Natural killer cell (primary cell): ENCODE data around the gene IL6ST. TPM values are rescaled to one million over a fixed set of nuclear protein-coding genes. Genes with fewer than 3 reads are reported as not detected.

Source experiments
- ATAC-seq, 3 donors: fragments of 150-1000 bp in 2 of 3; fragments of 200-7000 bp in 1 of 3; cut with Tn5 transposase; 1 replicate in 1 of 3; 2 replicates in 2 of 3; pipeline ENCODE4 v1.10.0; 2021; ENCODE audit warnings: mild to moderate bottlenecking in 2 of 3, moderate library complexity in 2 of 3
- DNase-seq, 2 donors: peaks; one replicate each; pipeline versions ENCODE4 v3.0.0 to v3.0.0-alpha.2; 2013 to 2021; ENCODE audit warnings: mixed read lengths in 1 of 2
- H3K27ac ChIP-seq: one replicate; pipeline ENCODE4 v1.5.1; 2013; ENCODE audit warnings: mild to moderate bottlenecking, low read length
- H3K27me3 ChIP-seq: one replicate; pipeline ENCODE4 v1.6.1; 2013; ENCODE audit warnings: low read length; ENCODE audit not compliant: control insufficient read depth, insufficient read depth
- H3K36me3 ChIP-seq: one replicate; pipeline ENCODE4 v1.6.1; 2013; ENCODE audit warnings: low read length; ENCODE audit not compliant: control insufficient read depth, insufficient read depth
- H3K4me1 ChIP-seq: one replicate; pipeline ENCODE4 v1.6.1; 2013; ENCODE audit warnings: low read length; ENCODE audit not compliant: control insufficient read depth, insufficient read depth
- H3K4me3 ChIP-seq: one replicate; pipeline ENCODE4 v1.5.1; 2013; ENCODE audit warnings: low read length
- H3K9me3 ChIP-seq: one replicate; pipeline ENCODE4 v1.6.1; 2013; ENCODE audit warnings: low read length; ENCODE audit not compliant: control insufficient read depth, insufficient read depth
- H3K27ac Mint-ChIP-seq, 2 donors: one replicate each; pipeline ENCODE4 v1.8.0; 2022; ENCODE audit warnings: mild to moderate bottlenecking in 2 of 2, mixed read lengths in 2 of 2, moderate library complexity in 1 of 2
- H3K27me3 Mint-ChIP-seq, 2 donors: one replicate each; pipeline ENCODE4 v1.8.0; 2022; ENCODE audit warnings: low read depth in 2 of 2, mixed read lengths in 2 of 2
- H3K36me3 Mint-ChIP-seq: one replicate; pipeline ENCODE4 v1.8.0; 2022; ENCODE audit warnings: mixed read lengths
- H3K4me1 Mint-ChIP-seq, 2 donors: one replicate each; pipeline ENCODE4 v1.8.0; 2022; ENCODE audit warnings: mixed read lengths in 2 of 2
- H3K4me3 Mint-ChIP-seq: one replicate; pipeline ENCODE4 v1.8.0; 2022; ENCODE audit warnings: mild to moderate bottlenecking, moderate library complexity, mixed read lengths
- H3K9me3 Mint-ChIP-seq, 2 donors: one replicate each; pipeline ENCODE4 v1.8.0; 2022; ENCODE audit warnings: mixed read lengths in 2 of 2
- CTCF ChIP-seq: fragments of 200-600 bp; IDR thresholded peaks from one replicate; pipeline ENCODE4 v1.8.0; 2022; ENCODE audit warnings: antibody characterized with exemption
- WGBS: methylation state at CpG from one replicate; pipeline ENCODE4 v1.1.7; 2013; ENCODE audit warnings: missing lambda C conversion rate; ENCODE audit not compliant: insufficient coverage; 5-methylcytosine and 5-hydroxymethylcytosine counted together
- intact Hi-C: fragments of 100-400 bp; cut with micrococcal nuclease; formaldehyde crosslinking; loops from one replicate; pipeline ENCODE4 v1.14.2; 2022
- total RNA-seq, 4 donors: library from RNA; stranded (reverse); fragments of 120-200 nt in 1 of 4; gene quantifications; one replicate each; pipeline versions ENCODE4 v1.2.3 to v1.2.4, GENCODE V29; 2013 to 2022

The IL6ST gene
- total RNA-seq, 3 donors from 2014 or later (not counting 1 experiment from before 2014, with no cell fraction given) = 48.5 to 73.0 (median 53.8) TPM

GRCh38 chr5:55897206-55897894, 97.4 kb downstream of the IL6ST start:
- H3K4me1 ChIP-seq = peaks cover 11% of the 10 kb centered on the region
- H3K9me3 ChIP-seq = no peaks in the 10 kb centered on the region
- DNase-seq (no peak), ATAC-seq (no peak)
- Mint-ChIP-seq H3K36me3 (no peaks in the 10 kb centered on the region), H3K27ac (peak overlapping the region in 1 of 2 donors; percentile 29), H3K4me1 (peaks cover 10 to 11% of the 10 kb centered on the region in 2 donors), H3K9me3 (no peaks in the 10 kb centered on the region), H3K4me3 (peak overlapping the region; percentile 28), H3K27me3 (peaks cover 11 to 21% of the 10 kb centered on the region in 2 donors)
- H3K27ac ChIP-seq = no peak overlapping the region
- TF ChIP-seq CTCF = no peak
- 66% methylated on average over 7 of the region's 8 CpGs for WGBS
- no peaks in the 10 kb centered on the region for H3K27me3 ChIP-seq
- intact Hi-C loops = no loop called here
- no peaks in the 10 kb centered on the region for H3K36me3 ChIP-seq
- H3K4me3 ChIP-seq = no peak overlapping the region

GRCh38 chr5:55896663-55897062, 98.1 kb downstream of the IL6ST start:
- ATAC-seq = no peak
- no peak for DNase-seq
- intact Hi-C loops = no loop called here
- TF ChIP-seq CTCF = no peak
- 80% methylated on average over 2 of the region's 2 CpGs for WGBS
- no peak overlapping the region for H3K4me3 ChIP-seq
- Mint-ChIP-seq H3K4me3 (no peak overlapping the region), H3K4me1 (peaks cover 10 to 11% of the 10 kb centered on the region in 2 donors), H3K36me3 (no peaks in the 10 kb centered on the region), H3K27ac (no peak overlapping the region), H3K27me3 (peaks cover 11 to 21% of the 10 kb centered on the region in 2 donors), H3K9me3 (no peaks in the 10 kb centered on the region)
- no peaks in the 10 kb centered on the region for H3K36me3 ChIP-seq
- H3K4me1 ChIP-seq = peaks cover 11% of the 10 kb centered on the region
- H3K27ac ChIP-seq = no peak overlapping the region
- no peaks in the 10 kb centered on the region for H3K27me3 ChIP-seq
- no peaks in the 10 kb centered on the region for H3K9me3 ChIP-seq

GRCh38 chr5:55896238-55896637, 98.5 kb downstream of the IL6ST start:
- Histone ChIP-seq H3K36me3 (no peaks in the 10 kb centered on the region), H3K4me1 (peaks cover 11% of the 10 kb centered on the region), H3K27me3 (no peaks in the 10 kb centered on the region), H3K27ac (no peak overlapping the region), H3K4me3 (no peak overlapping the region), H3K9me3 (no peaks in the 10 kb centered on the region)
- Mint-ChIP-seq H3K27me3 (peaks cover 11 to 20% of the 10 kb centered on the region in 2 donors), H3K9me3 (no peaks in the 10 kb centered on the region), H3K4me1 (peaks cover 10 to 11% of the 10 kb centered on the region in 2 donors), H3K27ac (no peak overlapping the region), H3K36me3 (no peaks in the 10 kb centered on the region), H3K4me3 (no peak overlapping the region)
- intact Hi-C loops = no loop called here
- ATAC-seq (no peak), DNase-seq (no peak)
- 100% methylated on average over 2 of the region's 2 CpGs for WGBS
- TF ChIP-seq CTCF = no peak

- Mint-ChIP-seq H3K4me1 (peaks cover 10 to 11% of the 10 kb centered on the region in 2 donors), H3K27me3 (peaks cover 6 to 11% of the 10 kb centered on the region in 2 donors), H3K9me3 (no peaks in the 10 kb centered on the region), H3K4me3 (no peak overlapping the region), H3K36me3 (no peaks in the 10 kb centered on the region), H3K27ac (no peak overlapping the region)
- Histone ChIP-seq H3K4me3 (no peak overlapping the region), H3K27me3 (no peaks in the 10 kb centered on the region), H3K4me1 (peaks cover 11% of the 10 kb centered on the region), H3K36me3 (no peaks in the 10 kb centered on the region), H3K27ac (no peak overlapping the region), H3K9me3 (no peaks in the 10 kb centered on the region)
- WGBS = 96% methylated on average over 3 of the region's 3 CpGs
- TF ChIP-seq CTCF = no peak
- no peak for ATAC-seq
- intact Hi-C loops = no loop called here
- no peak for DNase-seq
Measured at GRCh38 chr5:55895346-55895745, 99.4 kb downstream of the IL6ST start.
